Measurements from ENCODE around the gene POLD3.

POLD3 gene

GRCh38 chr11:74612877-74613276 lies 20.5 kb downstream of the POLD3 start:
- ATAC-seq, result no peak
- no peak for TF ChIP-seq RARB (CRISPR knock-in tag; IDR thresholded peaks at IDR 0.05)
- no peak for TF ChIP-seq SNAI2 (CRISPR knock-in tag; IDR thresholded peaks at IDR 0.05)
- TF ChIP-seq CSDC2 (CRISPR knock-in tag; IDR thresholded peaks at IDR 0.05), result no peak
- TF ChIP-seq ZNF8 (CRISPR knock-in tag; IDR thresholded peaks at IDR 0.05), result no peak
- no peak for TF ChIP-seq ZFP3 (CRISPR knock-in tag; IDR thresholded peaks at IDR 0.05)
- TF ChIP-seq PATZ1 (CRISPR knock-in tag; IDR thresholded peaks at IDR 0.05; ENCODE audit: borderline replicate concordance), result no peak

GRCh38 chr11:74615311-74615710 lies 22.9 kb downstream of the POLD3 start:
- TF ChIP-seq OSR1 (CRISPR knock-in tag; IDR thresholded peaks at IDR 0.05), result no peak
- no peak for TF ChIP-seq ZC3H10 (CRISPR knock-in tag; IDR thresholded peaks at IDR 0.05)
- no peak for TF ChIP-seq POU6F1 (CRISPR knock-in tag; IDR thresholded peaks at IDR 0.05; ENCODE audit: borderline replicate concordance, low read depth)
- no peak for TF ChIP-seq CSDC2 (CRISPR knock-in tag; IDR thresholded peaks at IDR 0.05)
- no peak for TF ChIP-seq ESRRG (CRISPR knock-in tag; IDR thresholded peaks at IDR 0.05)
- TF ChIP-seq CSRNP3 (CRISPR knock-in tag; IDR thresholded peaks at IDR 0.05), result no peak
- no peak for TF ChIP-seq ZNF565 (CRISPR knock-in tag; conservative IDR thresholded peaks at IDR 0.05; ENCODE audit: low read depth)
- no peak for TF ChIP-seq TSHZ2 (CRISPR knock-in tag; IDR thresholded peaks at IDR 0.05)
- no peak for TF ChIP-seq ISL1 (CRISPR knock-in tag; IDR thresholded peaks at IDR 0.05)
- no peak for TF ChIP-seq ZFP30 (CRISPR knock-in tag; IDR thresholded peaks at IDR 0.05)
- no peak for TF ChIP-seq ZNF8 (CRISPR knock-in tag; IDR thresholded peaks at IDR 0.05)
- no peak for TF ChIP-seq ZNF70 (CRISPR knock-in tag; IDR thresholded peaks at IDR 0.05)
- TF ChIP-seq ARNTL (CRISPR knock-in tag; IDR thresholded peaks at IDR 0.05; ENCODE audit: borderline replicate concordance, low read depth), result no peak
- no peak for TF ChIP-seq PPARA (CRISPR knock-in tag; IDR thresholded peaks at IDR 0.05; ENCODE audit: borderline replicate concordance)
- TF ChIP-seq SNAI2 (CRISPR knock-in tag; IDR thresholded peaks at IDR 0.05), result no peak
- TF ChIP-seq PATZ1 (CRISPR knock-in tag; IDR thresholded peaks at IDR 0.05; ENCODE audit: borderline replicate concordance), result no peak
- no peak for TF ChIP-seq CREB5 (CRISPR knock-in tag; IDR thresholded peaks at IDR 0.05; ENCODE audit: low read depth)
- no peak for TF ChIP-seq TCF4 (CRISPR knock-in tag; IDR thresholded peaks at IDR 0.05; ENCODE audit: borderline replicate concordance)
- TF ChIP-seq ZFP3 (CRISPR knock-in tag; IDR thresholded peaks at IDR 0.05), result no peak
- no peak for ATAC-seq
